Panc1 (cell line): ENCODE results near the gene PARD6G. TPM values are rescaled to one million over a fixed set of nuclear protein-coding genes. Genes with fewer than 3 reads are reported as not detected.

Source experiments
- ATAC-seq: fragments of 200-7000 bp; cut with Tn5 transposase; 2 replicates; pipeline ENCODE4 v1.9.1; 2020; ENCODE audit warnings: mild to moderate bottlenecking, moderate library complexity
- BruUV-seq: library from RNA; stranded (reverse); fragments of 400-500 nt; replicated peaks from 2 replicates; lab custom pipeline; 2021; lab: Mats Ljungman, UMichigan
- CTCF ChIA-PET: fragments of 300-600 bp; sonication (Branson Sonifier 250); formaldehyde crosslinking; loops from one replicate; lab custom pipeline; 2022; ENCODE audit warnings: antibody characterized with exemption; lab: Charles Lee
- POLR2A ChIA-PET: fragments of 300-600 bp; sonication (Branson Sonifier 250); formaldehyde crosslinking; loops from one replicate; lab custom pipeline; 2022; ENCODE audit warnings: antibody characterized with exemption; lab: Charles Lee
- DNase-seq: peaks from one replicate; pipeline ENCODE4 v3.0.0-alpha.2; 2010; ENCODE audit warnings: low read depth, low spot score
- H3K27ac ChIP-seq: 2 replicates; pipeline ENCODE4 v1.5.1; 2011; ENCODE audit warnings: mild to moderate bottlenecking, low read length, inconsistent platforms
- H3K27me3 ChIP-seq: fragments of 200-500 bp; sonication (Bioruptor generic); 2 replicates; pipeline ENCODE4 v1.6.0; 2014; ENCODE audit warnings: low read length, inconsistent platforms; ENCODE audit not compliant: control insufficient read depth, insufficient read depth
- H3K36me3 ChIP-seq: fragments of 200-500 bp; sonication (Bioruptor generic); 2 replicates; pipeline ENCODE4 v1.5.1; 2014; ENCODE audit warnings: inconsistent platforms, mild to moderate bottlenecking, low read length, moderate library complexity; ENCODE audit not compliant: control insufficient read depth, insufficient read depth
- H3K4me1 ChIP-seq: 2 replicates; pipeline ENCODE4 v1.5.1; 2011; ENCODE audit warnings: inconsistent platforms, mild to moderate bottlenecking, low read length, moderate library complexity; ENCODE audit not compliant: control insufficient read depth, insufficient read depth
- H3K4me3 ChIP-seq, 2 experiments: 2 replicates each; pipeline ENCODE4 v1.5.1; 2011 to 2012; ENCODE audit warnings: low read depth in 2 of 2, low read length in 2 of 2, mild to moderate bottlenecking in 2 of 2, inconsistent platforms in 1 of 2, moderate library complexity in 1 of 2
- H3K9me3 ChIP-seq: fragments of 200-500 bp; sonication (Bioruptor generic); 2 replicates; pipeline ENCODE4 v1.5.1; 2014; ENCODE audit warnings: low read depth, mild to moderate bottlenecking, inconsistent platforms, low read length, moderate library complexity; ENCODE audit not compliant: control insufficient read depth, insufficient read depth
- POLR2AphosphoS5 ChIP-seq: IDR thresholded peaks from 2 replicates; pipeline ENCODE4 v1.6.1; 2012; ENCODE audit warnings: mild to moderate bottlenecking, low read depth, low read length, moderate library complexity
- SIN3A ChIP-seq: IDR thresholded peaks from 2 replicates; pipeline ENCODE4 v1.6.1; 2012; ENCODE audit warnings: low read depth, mild to moderate bottlenecking, low read length, moderate library complexity, borderline replicate concordance; ENCODE audit not compliant: insufficient read depth
- TCF7L2 ChIP-seq: IDR thresholded peaks from 2 replicates; pipeline ENCODE4 v1.6.1; 2011; ENCODE audit warnings: mild to moderate bottlenecking, low read depth, low read length, inconsistent platforms
- in situ Hi-C: cut with HindIII; loops from 2 replicates; pipeline ENCODE4 v1.10.0; 2016; ENCODE audit warnings: low sequenced_read_pairs, low pct_unique_long_range_greater_than_20kb
- intact Hi-C: fragments of 100-400 bp; cut with micrococcal nuclease; formaldehyde crosslinking; loops from one replicate; pipeline ENCODE4 v1.10.0; 2022; ENCODE audit not compliant: unreplicated experiment
- total RNA-seq: library from RNA; stranded (reverse); gene quantifications from one replicate; pipeline ENCODE4 v1.2.1, GENCODE V29; 2021; ENCODE audit not compliant: unreplicated experiment
- TF ChIP-seq, protein P1 (sequence below): fragments of 450-650 bp; IDR thresholded peaks from 2 replicates; pipeline ENCODE4 v1.5.1; 2017; ENCODE audit warnings: mild to moderate bottlenecking
- TF ChIP-seq, protein P2 (sequence below), 2 experiments: IDR thresholded peaks; 2 replicates each; pipeline ENCODE4 v1.6.1; 2011 to 2012; ENCODE audit warnings: low read depth in 2 of 2, control low read depth in 1 of 2, low read length in 1 of 2, mild to moderate bottlenecking in 1 of 2, moderate library complexity in 1 of 2; ENCODE audit not compliant: insufficient read depth in 1 of 2

The PARD6G gene
- total RNA-seq, 1 experiment from 2014 or later: 5.2 TPM

DNA sequence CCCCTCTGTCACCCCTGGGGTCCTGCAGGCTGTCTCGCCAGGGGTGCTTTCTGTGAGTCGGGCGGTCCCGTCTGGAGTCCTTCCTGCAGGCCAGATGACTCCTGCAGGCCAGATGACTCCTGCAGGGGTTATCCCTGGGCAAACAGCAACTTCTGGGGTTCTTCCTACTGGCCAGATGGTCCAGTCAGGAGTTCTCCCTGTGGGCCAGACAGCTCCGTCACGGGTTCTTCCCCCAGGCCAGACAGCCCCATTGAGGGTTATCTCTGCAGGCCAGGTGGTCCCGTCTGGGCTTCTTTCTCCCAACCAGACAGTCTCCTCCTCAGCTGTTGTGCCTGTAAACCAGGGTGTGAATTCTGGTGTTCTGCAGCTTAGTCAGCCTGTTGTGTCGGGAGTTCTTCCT, 110.6 kb downstream of the PARD6G start:
- Histone ChIP-seq H3K4me3 (no peak overlapping the region), H3K36me3 (peaks cover 21% of the 10 kb centered on the region), H3K4me1 (no peaks in the 10 kb centered on the region), H3K27me3 (no peaks in the 10 kb centered on the region), H3K9me3 (no peaks in the 10 kb centered on the region), H3K27ac (no peak overlapping the region)
- ChIA-PET CTCF (no interaction called here), POLR2A (no interaction called here)
- in situ Hi-C loops: no loop called here
- ATAC-seq (no peak), DNase-seq (no peak)
- intact Hi-C loops: no loop called here
- TF ChIP-seq TCF7L2 (no peak), POLR2AphosphoS5 (no peak), SIN3A (no peak)
- TF ChIP-seq, protein P1, sequence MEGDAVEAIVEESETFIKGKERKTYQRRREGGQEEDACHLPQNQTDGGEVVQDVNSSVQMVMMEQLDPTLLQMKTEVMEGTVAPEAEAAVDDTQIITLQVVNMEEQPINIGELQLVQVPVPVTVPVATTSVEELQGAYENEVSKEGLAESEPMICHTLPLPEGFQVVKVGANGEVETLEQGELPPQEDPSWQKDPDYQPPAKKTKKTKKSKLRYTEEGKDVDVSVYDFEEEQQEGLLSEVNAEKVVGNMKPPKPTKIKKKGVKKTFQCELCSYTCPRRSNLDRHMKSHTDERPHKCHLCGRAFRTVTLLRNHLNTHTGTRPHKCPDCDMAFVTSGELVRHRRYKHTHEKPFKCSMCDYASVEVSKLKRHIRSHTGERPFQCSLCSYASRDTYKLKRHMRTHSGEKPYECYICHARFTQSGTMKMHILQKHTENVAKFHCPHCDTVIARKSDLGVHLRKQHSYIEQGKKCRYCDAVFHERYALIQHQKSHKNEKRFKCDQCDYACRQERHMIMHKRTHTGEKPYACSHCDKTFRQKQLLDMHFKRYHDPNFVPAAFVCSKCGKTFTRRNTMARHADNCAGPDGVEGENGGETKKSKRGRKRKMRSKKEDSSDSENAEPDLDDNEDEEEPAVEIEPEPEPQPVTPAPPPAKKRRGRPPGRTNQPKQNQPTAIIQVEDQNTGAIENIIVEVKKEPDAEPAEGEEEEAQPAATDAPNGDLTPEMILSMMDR: no peak
- no TSS peak for BruUV-seq

DNA sequence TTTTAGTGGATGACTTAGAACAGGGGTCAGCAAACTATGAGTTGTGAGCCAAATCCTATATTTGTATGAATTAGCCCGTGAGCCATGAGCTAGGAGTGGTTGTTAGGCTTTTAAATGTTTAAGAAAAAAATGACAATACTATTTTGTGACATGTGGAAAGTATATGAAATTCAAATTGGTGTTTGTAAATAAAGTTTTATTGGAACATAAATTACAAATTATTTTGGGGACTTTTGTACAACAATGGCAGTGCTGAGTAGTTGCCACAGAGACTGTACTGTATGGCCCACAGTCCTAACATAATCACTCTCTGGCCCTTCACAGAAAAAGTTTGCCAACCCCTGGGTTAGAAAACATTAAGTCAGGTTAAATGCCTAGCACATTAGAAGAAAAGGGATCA, 112.2 kb downstream of the PARD6G start:
- ChIA-PET POLR2A (no interaction called here), CTCF (no interaction called here)
- BruUV-seq: no TSS peak
- Histone ChIP-seq H3K27ac (no peak overlapping the region), H3K4me1 (no peaks in the 10 kb centered on the region), H3K36me3 (peaks cover 21% of the 10 kb centered on the region), H3K9me3 (no peaks in the 10 kb centered on the region), H3K4me3 (no peak overlapping the region), H3K27me3 (no peaks in the 10 kb centered on the region)
- DNase-seq (no peak), ATAC-seq (no peak)
- TF ChIP-seq, protein P1: no peak
- no peak for TF ChIP-seq TCF7L2
- TF ChIP-seq POLR2AphosphoS5: no peak
- TF ChIP-seq, protein P2, sequence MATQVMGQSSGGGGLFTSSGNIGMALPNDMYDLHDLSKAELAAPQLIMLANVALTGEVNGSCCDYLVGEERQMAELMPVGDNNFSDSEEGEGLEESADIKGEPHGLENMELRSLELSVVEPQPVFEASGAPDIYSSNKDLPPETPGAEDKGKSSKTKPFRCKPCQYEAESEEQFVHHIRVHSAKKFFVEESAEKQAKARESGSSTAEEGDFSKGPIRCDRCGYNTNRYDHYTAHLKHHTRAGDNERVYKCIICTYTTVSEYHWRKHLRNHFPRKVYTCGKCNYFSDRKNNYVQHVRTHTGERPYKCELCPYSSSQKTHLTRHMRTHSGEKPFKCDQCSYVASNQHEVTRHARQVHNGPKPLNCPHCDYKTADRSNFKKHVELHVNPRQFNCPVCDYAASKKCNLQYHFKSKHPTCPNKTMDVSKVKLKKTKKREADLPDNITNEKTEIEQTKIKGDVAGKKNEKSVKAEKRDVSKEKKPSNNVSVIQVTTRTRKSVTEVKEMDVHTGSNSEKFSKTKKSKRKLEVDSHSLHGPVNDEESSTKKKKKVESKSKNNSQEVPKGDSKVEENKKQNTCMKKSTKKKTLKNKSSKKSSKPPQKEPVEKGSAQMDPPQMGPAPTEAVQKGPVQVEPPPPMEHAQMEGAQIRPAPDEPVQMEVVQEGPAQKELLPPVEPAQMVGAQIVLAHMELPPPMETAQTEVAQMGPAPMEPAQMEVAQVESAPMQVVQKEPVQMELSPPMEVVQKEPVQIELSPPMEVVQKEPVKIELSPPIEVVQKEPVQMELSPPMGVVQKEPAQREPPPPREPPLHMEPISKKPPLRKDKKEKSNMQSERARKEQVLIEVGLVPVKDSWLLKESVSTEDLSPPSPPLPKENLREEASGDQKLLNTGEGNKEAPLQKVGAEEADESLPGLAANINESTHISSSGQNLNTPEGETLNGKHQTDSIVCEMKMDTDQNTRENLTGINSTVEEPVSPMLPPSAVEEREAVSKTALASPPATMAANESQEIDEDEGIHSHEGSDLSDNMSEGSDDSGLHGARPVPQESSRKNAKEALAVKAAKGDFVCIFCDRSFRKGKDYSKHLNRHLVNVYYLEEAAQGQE (IDR thresholded peaks at IDR 0.05; ENCODE audit: insufficient read depth in 1 of 2, low read depth in 2 of 2, low read length in 1 of 2): no peak
- TF ChIP-seq SIN3A: no peak
- in situ Hi-C loops: no loop called here
- intact Hi-C loops: no loop called here
